ENCODE results near the gene HBP1.
A peak's percentile ranks its signal among the peaks of the same experiment; 100 is the strongest.
"Not testable (repeated sequence)": the region's sequence is repeated elsewhere in the genome, so short reads cannot be mapped to it uniquely, and the experiment has no call there.

HBP1 gene, protein sequence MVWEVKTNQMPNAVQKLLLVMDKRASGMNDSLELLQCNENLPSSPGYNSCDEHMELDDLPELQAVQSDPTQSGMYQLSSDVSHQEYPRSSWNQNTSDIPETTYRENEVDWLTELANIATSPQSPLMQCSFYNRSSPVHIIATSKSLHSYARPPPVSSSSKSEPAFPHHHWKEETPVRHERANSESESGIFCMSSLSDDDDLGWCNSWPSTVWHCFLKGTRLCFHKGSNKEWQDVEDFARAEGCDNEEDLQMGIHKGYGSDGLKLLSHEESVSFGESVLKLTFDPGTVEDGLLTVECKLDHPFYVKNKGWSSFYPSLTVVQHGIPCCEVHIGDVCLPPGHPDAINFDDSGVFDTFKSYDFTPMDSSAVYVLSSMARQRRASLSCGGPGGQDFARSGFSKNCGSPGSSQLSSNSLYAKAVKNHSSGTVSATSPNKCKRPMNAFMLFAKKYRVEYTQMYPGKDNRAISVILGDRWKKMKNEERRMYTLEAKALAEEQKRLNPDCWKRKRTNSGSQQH

DNA sequence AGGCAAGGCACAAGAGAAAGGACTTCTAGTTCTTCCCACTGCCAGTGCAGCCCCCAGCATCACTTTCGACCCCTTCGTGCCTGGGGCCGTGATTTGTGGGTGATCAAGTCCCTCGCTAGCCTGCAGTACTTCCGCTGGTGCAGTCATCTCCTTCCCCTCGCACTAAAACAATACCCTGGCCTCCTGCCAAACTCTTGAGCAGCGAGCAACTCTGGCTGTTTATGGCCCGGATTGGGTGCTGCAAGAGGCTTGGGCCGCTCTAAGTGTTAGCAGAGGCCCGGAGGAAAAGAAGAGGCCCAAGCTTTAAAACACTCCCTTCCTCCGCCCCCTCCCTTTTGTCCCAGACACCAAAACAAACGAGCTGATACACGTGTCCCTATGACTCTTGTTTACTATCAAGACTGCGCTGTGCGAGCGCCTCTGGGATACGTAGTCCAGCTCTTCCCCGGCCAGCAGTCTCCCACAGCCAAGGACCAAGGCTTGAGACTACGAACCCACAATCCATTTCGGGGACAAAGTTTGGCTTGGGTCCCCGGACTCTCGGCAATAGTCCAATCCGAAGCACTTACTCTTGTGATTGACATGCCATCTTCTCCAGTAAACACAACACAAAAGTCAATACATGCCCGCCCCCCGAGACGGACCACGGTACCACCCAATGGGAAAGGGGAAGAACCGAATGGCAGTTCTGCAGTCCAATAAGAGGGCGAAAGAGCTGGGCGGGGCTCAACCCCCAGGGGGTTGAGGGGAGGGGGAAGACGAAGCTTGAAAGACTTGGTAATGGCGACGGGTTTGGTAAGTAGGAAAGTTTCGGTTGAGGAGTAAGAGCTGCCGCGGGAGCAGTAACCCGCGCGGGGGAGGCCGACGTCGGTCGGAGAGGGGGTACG is at the start of gene HBP1:
Gene HBP1 (plus strand): TSS at position 771 of the 887 bp plus-strand sequence. CDS start 10,891 bp downstream, outside the sequence.
- DNase-seq: peak; percentile 90

DNA sequence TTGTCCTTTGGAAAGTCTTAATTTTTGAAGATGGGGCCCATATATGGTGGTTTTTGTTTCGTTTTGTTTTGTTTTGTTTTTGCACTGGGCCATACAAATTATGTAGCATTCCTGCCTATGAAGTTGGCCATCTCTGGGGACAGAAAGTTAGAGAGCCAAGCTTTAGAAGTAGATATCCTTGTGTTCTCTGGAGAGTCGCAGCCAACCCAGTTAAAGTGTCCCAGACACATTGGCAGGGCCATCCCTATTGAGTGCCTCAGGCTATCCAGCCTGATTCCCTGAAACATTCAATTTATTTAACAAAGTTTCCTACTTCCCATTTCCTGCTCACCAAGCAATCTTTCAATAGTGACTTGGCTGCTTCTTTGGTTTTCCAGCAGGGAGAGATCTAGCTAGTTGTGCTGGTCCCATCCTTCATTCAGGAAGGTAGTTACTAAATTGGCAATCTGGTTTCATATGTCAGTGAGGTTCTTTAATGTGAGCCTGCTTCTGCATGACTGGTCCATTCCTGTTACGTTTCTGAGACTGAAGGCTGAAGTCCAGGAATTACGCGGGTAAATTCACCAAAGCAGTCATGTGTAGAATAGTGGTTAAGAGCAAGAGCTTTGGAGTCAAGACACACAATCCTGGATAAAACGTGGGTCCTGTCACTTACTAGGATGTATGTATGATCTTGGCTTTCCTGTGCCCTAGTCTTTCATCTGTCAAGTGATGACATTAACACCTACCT is 49.3 kb upstream of the HBP1 start:
- DNase-seq: no peak

DNA sequence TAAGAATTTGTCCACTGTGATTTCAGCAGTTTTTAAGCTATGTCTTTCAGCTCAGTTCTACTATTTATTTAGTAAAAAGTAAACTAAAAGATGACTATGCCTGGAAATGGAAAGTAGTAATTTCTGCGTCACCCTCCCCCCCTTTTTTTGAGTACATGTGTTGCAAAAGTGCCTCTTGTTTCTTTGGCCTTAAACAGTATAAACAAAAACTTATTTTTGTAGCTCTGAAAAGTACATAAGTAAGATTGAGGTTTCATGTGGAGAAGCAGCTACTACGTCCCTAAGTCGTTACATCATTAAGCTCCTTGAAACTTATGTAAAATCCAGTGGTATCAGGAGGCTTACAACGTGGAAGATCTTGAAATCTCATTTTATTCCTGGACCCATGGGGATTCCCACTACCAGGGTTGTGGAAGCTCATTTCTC is 46.3 kb upstream of the HBP1 start:
- no peak for DNase-seq

DNA sequence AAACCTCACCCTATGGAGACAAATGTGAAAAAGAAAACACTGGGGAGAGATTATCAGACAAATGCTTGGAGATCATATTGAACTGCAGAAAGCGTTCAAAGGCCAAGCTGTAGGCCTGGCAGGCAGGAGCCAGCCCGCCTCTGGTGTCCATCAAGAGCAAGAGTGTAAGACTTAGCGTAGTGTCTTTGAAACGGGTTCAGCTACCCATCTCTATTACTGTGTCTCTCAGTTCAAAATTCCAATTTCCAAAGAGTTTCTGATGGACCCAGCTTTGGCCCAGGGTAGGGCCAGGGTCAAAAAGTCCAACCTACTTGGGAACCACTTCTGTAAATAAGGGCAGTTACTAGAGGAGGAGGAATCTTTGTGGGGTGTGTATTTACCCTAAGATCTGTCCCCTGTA is 45.4 kb upstream of the HBP1 start:
- no peak for DNase-seq

DNA sequence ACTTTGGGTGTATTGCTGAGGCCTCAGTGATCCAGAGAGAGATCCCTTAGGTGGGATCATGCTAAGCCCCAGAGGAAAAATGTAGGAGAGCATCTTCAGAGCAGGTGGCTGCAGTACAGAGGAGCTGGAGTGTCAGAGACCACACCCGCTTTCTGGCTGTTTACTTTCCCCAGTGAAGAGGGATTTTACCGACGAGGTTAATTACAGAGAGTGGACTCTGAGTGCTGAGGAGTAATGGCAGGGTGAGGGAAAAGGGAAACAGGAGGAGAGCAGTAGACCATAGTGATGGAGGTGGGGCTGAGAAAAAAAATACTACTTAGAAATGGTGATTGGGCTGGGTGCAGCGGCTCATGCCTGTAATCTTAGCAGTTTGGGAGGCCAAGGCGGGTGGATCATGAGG is 43.3 kb upstream of the HBP1 start:
- peak; percentile 54 for DNase-seq

DNA sequence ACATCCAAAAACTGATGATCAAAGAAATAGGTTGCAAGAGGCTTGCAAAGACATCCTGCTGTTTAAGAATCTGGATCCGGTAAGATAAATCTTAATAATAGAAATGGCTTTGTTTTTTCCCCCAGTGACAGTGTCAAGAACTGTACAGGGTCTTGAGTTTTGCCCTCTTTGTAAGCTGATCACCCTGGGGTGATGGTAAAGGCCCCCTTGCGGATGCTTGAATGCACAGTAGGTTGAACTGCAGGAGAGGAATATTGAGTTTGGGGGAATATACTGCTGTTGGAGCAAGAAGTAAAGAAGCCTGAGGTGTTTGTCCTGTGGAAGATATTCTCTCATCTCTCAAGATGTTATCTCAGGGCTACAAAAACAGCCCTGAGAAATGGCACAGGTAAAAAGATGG is 40.6 kb upstream of the HBP1 start:
- DNase-seq: no peak

DNA sequence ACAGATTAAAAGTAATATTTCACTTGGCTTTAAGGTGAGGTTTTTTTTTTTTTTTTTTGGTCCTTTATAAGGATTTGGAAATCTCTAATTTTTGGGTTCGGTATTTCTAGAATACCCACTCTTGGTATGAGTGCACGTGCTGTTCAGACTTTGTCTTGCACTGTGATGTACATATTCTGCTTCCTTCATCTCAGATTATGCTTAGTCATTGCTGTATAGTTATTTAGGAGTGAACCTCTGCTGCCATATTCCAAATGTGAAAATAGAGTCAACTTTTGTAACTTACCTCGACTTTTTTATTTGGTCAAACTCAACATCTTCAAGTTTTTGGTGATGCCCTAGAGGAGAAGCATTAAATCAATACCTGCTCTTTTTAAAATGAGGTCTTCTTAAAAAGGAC is 40.1 kb upstream of the HBP1 start:
- DNase-seq: no peak

DNA sequence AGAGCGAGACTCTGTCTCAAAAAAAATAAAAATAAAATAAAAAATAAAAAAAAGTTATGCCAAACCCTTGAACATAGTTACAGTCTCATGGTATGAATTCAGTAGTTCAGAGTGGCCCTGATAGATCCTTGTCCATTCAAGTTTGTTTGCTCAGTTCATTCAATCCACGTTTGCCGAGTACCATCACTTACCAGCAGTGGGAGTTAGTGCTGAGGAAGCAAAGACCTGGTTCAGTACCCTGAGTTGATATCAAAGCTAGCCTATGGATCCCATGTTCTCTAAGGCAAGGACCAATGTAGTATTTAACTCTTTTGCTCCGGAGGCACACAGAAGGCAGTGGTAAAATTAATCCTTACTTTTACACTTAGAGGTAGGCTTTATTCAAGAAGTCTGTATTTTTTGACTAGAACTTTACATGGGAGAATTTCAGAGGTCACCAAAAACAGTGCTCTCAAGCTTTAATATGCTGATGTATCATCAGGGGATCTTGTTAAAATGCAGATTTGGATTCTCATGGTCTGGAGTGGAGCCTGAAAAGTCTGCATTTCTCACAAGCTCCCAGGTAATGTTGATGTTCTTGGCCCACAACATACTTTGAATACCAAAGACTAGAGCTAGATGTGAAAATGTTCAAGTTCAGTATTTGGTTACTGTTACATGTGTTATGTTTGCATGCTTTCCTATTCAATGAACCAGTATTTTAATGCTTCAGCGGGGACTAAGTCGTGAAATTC is 38.1 kb upstream of the HBP1 start:
- DNase-seq: peak; percentile 1

DNA sequence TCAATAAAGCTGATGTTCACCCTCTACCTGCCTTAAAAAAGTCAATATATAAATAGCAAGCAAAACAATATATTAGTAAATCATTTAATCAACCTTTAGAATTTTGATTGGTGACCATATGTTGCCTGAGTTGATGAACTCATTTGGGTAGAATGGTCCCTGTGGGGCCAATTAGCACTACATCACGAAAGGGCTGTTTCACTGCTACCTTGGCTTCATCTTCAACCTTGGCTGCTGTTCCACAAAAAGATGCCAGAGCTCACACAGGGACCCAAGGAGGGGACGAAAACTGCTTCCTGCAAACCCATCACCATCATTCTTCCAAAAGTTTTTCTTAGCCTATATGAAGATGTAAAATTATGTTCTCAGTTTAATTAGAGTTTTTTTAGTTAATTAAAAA is 35.4 kb upstream of the HBP1 start:
- no peak for DNase-seq

DNA sequence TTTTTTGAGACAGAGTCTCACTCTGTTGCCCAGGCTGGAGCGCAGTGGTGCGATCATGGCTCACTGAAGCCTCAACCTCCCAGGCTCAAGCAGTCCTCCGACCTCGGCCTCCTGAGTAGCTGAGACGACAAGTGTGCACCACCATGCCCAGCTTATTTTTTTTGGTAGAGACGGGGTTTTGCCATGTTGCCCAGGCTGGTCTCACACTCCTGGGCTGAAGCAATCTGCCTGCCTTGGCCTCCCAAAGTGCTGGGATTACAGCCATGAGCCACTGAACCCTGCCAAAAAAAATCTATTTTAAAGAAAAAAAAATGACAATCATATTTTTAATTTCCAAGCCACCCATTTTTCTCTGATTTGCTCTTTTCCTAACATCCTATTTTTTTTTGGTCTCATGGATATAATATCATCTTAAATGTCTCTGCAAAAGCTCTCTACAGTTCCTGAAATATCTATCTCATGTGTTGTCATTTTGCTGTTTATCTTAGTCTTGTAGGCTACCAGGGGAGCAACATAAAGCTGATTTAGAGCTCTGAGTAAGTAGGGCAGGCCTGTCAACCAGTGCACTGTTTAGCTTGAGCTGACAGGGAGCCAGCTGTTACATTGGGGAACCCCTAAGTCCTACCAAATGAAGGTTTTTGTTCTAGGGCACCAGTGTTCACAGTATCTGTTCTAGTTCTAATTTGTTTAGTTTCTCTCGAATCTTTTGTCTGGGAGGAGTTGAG is 29.9 kb upstream of the HBP1 start:
- DNase-seq: no peak

DNA sequence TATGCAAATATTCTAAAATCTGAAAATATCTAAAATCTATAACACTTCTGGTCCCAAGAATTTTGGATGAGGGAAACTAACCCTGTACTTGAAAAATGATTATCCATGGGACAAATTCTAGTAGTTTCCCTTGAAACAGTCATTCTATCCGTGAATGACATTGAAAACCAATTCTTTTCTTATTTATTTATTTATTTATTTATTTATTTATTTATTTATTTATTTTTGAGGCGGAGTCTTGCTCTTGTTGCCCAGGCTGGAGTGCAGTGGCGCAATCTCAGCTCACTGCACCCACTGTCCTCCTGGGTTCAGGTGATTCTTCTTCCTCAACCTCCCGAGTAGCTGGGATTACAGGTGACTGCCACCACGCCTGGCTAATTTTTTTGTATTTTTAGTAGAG is 24.9 kb upstream of the HBP1 start:
- not testable (repeated sequence) for DNase-seq

DNA sequence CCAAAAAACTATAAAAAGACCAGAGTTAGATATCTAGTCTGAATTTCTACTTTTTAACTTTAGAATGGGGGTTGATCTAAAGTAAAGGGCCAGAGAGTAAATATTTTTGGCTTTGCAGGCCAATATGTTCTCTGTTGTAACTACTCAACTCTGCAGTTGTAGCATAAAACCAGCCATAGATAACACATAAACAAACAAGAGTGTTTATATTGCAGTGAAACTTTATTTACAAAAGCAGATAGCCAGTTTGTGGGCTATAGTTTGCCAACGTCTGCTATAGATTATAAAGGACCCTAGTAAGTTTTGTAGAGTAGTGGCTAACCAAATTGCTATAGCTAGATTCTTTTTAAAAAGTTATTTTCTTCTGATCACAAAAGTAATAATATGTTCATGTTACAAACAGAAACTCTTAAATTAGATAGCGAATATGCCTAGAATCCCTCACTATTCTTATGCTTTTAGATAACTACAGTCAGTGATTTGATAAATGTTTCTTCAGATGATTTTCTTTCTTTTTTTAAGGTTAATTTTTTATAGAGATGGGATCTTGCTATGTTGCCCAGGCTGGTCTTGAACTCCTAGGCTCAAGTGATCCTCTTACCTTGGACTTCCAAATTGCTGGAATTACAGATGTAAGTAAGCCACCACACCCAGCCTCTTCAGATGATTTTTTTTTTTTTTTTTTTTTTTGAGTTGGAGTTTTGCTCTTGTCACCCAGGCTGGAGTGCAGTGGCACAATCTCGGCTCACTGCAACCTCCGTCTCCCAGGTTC is 23.6 kb upstream of the HBP1 start:
- no peak for DNase-seq

DNA sequence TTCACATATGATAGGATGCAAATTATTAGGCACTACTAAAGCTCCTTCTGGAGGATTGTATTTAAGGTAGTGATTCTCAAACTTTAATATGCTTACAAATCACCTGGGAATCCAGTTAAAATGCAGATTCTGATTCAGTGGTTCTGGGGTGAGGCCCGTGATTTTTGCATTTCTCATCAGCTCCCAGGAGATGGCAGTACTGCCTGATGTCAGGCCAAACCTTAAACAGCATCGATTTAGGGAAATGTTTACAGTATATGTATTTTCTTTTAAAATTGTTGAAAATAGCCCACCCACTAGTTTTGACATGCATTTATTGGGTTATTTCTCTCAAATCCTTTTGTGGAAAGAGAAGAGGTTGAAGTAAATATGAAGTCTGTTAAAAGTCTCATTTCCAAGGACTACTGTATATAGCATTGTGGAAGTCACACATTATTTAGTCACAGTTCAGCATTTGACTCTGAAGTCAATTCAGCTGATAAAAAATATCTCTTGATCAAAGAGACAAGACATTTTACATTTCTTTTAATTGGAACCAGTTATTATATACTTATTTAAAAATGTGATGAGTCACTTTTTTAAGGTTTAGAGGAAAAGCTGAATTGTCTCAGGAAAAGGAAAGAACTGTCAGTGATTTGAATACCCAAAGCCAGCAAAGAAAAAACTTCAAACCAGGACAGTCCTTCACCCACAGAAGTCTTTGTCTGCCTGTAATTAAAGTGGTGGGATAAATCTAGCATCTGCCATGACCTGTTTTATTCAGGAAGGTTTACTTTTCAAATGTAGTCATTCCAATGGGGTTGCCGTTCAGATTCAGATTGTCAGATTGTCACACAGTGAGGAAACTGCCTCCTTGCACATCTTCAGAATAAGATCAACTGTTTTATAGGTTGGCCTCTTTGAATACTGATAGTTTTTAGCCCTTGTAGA is 21.1 kb upstream of the HBP1 start:
- no peak for DNase-seq

DNA sequence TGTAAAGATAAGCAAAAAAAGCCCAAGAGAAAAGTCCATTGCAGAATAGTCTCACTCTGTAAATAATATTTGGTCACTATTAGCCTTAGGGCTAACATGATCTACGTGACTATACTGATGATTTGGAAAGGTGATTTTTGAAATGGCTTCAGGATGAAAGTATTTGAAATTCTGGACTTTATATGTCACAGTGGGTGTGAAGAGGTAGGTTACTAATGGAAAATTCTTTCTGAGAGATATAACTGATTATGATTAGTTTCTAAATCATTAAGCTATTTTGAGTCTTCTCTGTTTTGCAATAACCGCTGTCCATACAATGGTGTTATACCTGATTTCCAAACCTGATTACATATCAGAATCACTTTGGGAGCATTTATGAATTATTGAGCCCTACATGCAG is 20.1 kb upstream of the HBP1 start:
- DNase-seq: no peak

DNA sequence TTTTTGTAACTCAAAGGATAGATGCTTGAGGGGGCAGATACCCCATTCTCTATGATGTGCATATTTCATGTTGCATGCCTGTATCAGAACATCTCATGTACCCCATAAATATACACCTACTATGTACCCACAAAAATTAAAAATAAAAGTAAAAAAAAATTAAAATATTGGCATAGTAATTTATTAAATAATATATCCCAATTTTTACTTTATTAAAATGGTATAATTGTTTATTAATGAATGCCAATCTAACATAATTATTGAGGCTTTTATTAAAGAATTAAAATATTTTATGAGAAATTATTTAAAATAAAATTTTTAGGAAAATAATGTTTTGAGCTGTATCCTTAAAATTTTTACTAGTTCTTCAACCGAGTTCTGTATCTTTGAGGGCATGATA is 18.9 kb upstream of the HBP1 start:
- DNase-seq: no peak

DNA sequence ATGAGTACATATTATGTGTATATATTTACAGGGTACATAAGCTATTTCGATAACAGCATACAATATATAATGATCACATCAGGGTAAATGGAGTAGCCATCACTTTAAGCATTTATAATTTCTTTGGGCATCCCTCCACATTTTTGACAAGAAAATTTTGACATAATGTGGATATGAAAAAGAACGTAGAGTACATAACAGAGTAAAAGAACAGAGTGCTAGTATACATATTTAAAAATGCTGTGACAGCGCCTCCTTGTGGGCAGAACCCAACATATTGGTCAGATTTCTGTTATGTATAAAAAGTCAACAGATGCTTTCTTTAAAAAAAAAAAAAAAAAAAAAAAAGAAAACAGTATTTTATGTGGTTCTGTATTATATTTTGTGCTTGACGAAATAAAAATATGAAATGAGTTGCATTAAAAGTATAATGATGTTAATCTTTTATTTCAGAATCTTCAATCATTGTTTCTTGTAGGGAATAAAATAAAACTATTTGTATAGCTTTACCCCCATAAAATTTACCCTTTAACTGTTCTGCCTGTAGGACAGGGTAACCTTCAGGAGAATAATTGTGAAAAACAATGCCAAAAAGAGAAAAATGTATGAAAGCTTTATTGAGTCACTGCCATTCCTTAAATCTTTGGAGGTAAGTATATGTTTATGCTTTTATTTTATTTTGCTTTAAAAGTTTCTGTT is 18.3 kb upstream of the HBP1 start:
- no peak for DNase-seq

DNA sequence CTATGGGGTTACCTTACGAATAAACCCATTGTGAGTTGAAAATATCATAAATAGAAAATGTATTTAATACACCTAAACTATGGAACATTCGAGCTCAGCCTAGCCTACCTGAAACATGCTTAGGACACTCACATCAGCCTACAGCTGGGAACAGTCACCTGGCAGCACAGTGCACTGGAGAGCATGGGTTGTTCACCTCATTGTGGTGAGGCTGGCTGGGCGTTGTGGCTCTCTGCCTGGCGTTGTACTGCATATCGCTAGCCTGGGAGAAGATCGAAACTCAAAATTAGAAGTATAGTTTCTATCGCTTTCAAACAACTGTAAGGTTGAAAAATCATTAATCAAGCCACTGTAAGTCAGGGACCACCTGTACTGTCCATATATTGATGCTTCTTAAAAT is 17.3 kb upstream of the HBP1 start:
- no peak for DNase-seq

DNA sequence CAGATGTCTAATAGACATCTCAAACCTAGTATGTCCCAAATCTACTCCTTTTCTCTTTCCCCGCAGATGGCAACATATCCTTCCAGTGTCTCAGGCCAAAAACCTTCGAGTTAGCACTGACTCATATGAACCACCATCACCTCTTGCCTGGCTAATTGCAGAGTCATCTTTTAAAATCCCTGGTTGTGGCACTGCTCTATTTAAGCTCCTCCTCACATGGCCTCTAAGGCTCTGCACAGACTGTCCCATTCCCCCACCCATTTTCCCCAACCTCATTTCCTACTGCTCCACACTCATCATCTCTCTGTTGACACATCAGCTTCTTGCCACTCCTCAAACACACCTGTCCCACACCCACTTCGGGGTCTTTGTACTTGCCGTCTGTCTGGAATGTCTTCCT is 16.8 kb upstream of the HBP1 start:
- no peak for DNase-seq

DNA sequence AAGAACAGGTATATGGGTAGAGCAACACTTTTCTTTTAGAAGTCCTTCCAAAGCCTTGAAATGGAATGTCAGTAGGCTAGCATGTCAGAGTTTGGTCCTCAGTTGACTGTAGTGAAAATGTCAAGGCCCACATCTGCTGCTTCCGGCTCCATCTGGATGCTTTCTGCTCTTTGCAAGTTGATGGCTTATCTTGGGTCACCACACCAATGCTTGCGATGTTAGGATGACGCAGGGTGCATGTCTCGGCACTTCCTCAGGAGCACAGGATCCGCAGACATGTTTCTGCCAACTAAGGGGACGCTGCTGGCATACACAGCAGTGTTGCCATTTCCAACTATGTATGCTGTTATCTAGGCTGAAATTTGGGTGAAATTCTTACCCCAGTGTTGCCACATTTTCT is 14.0 kb upstream of the HBP1 start:
- DNase-seq: no peak

Measured in NCI-H510A (cell line).